T-helper 2 cell treated with Interferon-gamma antibody and Interleukin-4, amounts not matched to agents 5 μg/mL and 100 μg/mL, for 36 hours (primary cell): ENCODE measurements around the gene MSI2.

Source experiments
- DNase-seq: peaks from one replicate; pipeline ENCODE4 v3.0.0; 2021; ENCODE audit warnings: low spot score
- H3K27ac Mint-ChIP-seq: one replicate; pipeline ENCODE4 v1.8.0; 2021; ENCODE audit warnings: mild to moderate bottlenecking, mixed read lengths
- H3K27me3 Mint-ChIP-seq: one replicate; pipeline ENCODE4 v1.8.0; 2021; ENCODE audit warnings: low read depth, mixed read lengths
- H3K36me3 Mint-ChIP-seq: one replicate; pipeline ENCODE4 v1.8.0; 2021; ENCODE audit warnings: low read depth, mixed read lengths
- H3K4me1 Mint-ChIP-seq: one replicate; pipeline ENCODE4 v1.8.0; 2021; ENCODE audit warnings: low read depth, mixed read lengths
- H3K4me3 Mint-ChIP-seq: one replicate; pipeline ENCODE4 v1.8.0; 2022; ENCODE audit warnings: mild to moderate bottlenecking, moderate library complexity, mixed read lengths
- H3K9me3 Mint-ChIP-seq: one replicate; pipeline ENCODE4 v1.8.0; 2021; ENCODE audit warnings: mixed read lengths

The MSI2 gene

DNA sequence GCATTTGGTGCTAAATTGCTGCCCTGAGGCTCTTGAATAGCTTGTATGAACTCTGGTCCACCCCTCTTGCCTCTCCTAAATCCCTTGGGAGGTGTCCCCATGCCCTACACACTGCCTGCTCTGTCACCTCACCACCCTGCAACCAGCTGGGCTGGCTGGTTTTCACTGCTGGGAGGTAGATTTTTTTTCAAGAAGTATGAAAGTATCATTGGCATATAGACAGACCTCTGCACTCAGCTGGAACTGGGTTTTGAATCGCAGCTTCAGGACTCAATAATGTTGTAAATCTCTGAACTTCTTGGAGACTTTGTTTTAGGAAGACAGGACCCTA, 184.9 kb downstream of the MSI2 start:
- Mint-ChIP-seq H3K27me3 (no peaks in the 10 kb centered on the region), H3K27ac (peak overlapping the region; percentile 90), H3K9me3 (no peaks in the 10 kb centered on the region), H3K36me3 (peaks cover 15% of the 10 kb centered on the region), H3K4me1 (peaks cover 61% of the 10 kb centered on the region), H3K4me3 (peak overlapping the region; percentile 67)
- DNase-seq: no peak

- H3K27ac Mint-ChIP-seq: peak overlapping the region; percentile 90
- peaks cover 54% of the 10 kb centered on the region for H3K4me1 Mint-ChIP-seq
- H3K36me3 Mint-ChIP-seq: peaks cover 13% of the 10 kb centered on the region
- no peak for DNase-seq
- no peaks in the 10 kb centered on the region for H3K27me3 Mint-ChIP-seq
- no peaks in the 10 kb centered on the region for H3K9me3 Mint-ChIP-seq
- H3K4me3 Mint-ChIP-seq: peak overlapping the region; percentile 67
These were observed 186.1 kb downstream of the MSI2 start for GRCh38 chr17:57442401-57442823.

GRCh38 chr17:57442914-57443571, 186.7 kb downstream of the MSI2 start:
- Mint-ChIP-seq H3K27ac (peak overlapping the region; percentile 90), H3K4me3 (peak overlapping the region; percentile 46)

GRCh38 chr17:57443781-57444180, 187.5 kb downstream of the MSI2 start:
- H3K4me3 Mint-ChIP-seq: no peak overlapping the region

More at GRCh38 chr17:57442914-57443571, 186.7 kb downstream of the MSI2 start:
- Mint-ChIP-seq H3K4me1 (peaks cover 56% of the 10 kb centered on the region), H3K27me3 (no peaks in the 10 kb centered on the region), H3K36me3 (peaks cover 13% of the 10 kb centered on the region), H3K9me3 (no peaks in the 10 kb centered on the region)
- peak; percentile 49 for DNase-seq

DNA sequence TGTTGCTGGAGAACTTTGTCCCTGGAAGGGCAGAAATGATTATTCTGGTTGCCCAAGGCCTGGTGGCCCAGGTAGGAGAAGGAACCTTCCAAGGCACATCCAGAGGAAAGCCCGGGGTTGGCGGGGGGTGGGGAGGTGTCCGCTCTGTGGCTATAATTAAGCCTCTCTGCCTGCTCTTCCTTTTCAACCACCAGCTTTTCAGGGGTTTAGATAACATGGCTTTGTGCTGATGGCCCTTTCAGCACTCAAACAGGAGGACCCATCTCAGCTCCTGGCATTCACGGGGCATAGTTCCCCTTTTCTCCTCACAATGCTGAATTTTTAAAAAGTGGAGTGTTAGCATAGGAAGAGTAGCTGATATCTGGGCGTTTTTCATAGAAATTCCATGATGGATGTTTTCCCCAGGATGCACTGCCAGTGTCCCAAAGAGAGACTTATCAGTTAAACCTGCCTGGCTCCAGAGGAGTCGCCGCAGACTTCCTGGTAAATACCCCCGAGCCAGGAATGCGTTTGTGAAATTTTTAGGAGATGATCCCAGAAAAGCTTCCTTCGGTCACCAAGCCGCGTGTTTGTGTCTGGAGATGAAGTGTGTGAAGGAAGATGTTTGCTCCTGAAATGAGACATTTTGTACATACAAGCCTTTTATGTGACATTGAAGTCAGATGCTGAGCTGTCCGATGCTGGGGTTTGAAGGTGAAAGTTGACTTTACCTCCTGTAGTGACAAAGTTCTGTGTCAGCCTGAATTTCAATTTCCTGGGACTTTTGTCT, 188.5 kb downstream of the MSI2 start:
- Mint-ChIP-seq H3K27ac (no peak overlapping the region), H3K4me3 (no peak overlapping the region), H3K4me1 (peaks cover 49% of the 10 kb centered on the region), H3K36me3 (peaks cover 6% of the 10 kb centered on the region), H3K9me3 (no peaks in the 10 kb centered on the region), H3K27me3 (no peaks in the 10 kb centered on the region)
- DNase-seq: no peak

More at GRCh38 chr17:57443781-57444180, 187.5 kb downstream of the MSI2 start:
- Mint-ChIP-seq H3K27ac (peak overlapping the region; percentile 90), H3K9me3 (no peaks in the 10 kb centered on the region), H3K27me3 (no peaks in the 10 kb centered on the region), H3K4me1 (peaks cover 55% of the 10 kb centered on the region), H3K36me3 (peaks cover 13% of the 10 kb centered on the region)
- no peak for DNase-seq

- DNase-seq: no peak
- H3K4me1 Mint-ChIP-seq: peaks cover 41% of the 10 kb centered on the region
- peak overlapping the region; percentile 0 for H3K27ac Mint-ChIP-seq
- H3K36me3 Mint-ChIP-seq: peaks cover 6% of the 10 kb centered on the region
- H3K27me3 Mint-ChIP-seq: no peaks in the 10 kb centered on the region
- H3K9me3 Mint-ChIP-seq: no peaks in the 10 kb centered on the region
- H3K4me3 Mint-ChIP-seq: no peak overlapping the region
These were observed 189.6 kb downstream of the MSI2 start for GRCh38 chr17:57445772-57446472.

DNA sequence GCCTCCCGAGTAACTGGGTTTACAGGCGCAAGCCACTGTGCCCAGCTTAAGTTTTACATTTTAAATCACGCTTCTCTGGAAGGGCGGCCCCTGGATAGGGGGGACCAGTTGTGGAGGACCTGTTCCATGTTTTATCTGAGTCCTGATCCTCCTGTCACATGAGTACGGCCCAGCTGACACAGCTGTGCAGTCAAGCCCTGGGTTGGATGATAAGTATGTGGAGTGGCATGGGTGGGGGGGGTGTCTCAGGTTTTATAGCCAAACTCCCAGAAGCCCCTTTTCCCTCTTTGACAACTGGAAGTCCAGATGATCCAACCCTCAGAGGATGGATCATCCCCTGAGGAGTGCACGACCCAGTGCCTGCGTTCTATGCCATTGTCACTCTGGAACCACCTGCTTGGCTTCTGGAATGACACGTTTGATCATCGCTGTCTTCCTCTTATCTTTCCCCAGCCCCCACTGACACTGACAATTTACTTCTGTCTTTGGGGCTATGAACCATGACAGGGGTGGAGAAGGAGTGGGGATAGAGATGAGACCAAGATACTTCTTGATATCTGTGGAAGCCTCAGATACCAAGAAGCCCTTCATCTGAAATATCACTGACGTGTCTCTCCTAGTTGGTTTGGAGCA, 191.2 kb downstream of the MSI2 start:
- Mint-ChIP-seq H3K4me3 (no peak overlapping the region), H3K9me3 (no peaks in the 10 kb centered on the region), H3K36me3 (peaks cover 15% of the 10 kb centered on the region), H3K27ac (no peak overlapping the region), H3K27me3 (no peaks in the 10 kb centered on the region), H3K4me1 (peaks cover 41% of the 10 kb centered on the region)
- DNase-seq: no peak

GRCh38 chr17:57447990-57448758, 191.9 kb downstream of the MSI2 start:
- no peak overlapping the region for H3K4me3 Mint-ChIP-seq
- H3K27me3 Mint-ChIP-seq: no peaks in the 10 kb centered on the region
- H3K36me3 Mint-ChIP-seq: peaks cover 14% of the 10 kb centered on the region
- H3K9me3 Mint-ChIP-seq: no peaks in the 10 kb centered on the region
- no peak for DNase-seq
- peaks cover 37% of the 10 kb centered on the region for H3K4me1 Mint-ChIP-seq
- H3K27ac Mint-ChIP-seq: no peak overlapping the region

GRCh38 chr17:57448759-57449283, 192.5 kb downstream of the MSI2 start:
- H3K27ac Mint-ChIP-seq: no peak overlapping the region

GRCh38 chr17:57451191-57451590, 194.9 kb downstream of the MSI2 start:
- Mint-ChIP-seq H3K27ac (no peak overlapping the region), H3K4me3 (no peak overlapping the region), H3K27me3 (no peaks in the 10 kb centered on the region), H3K4me1 (peaks cover 49% of the 10 kb centered on the region), H3K9me3 (no peaks in the 10 kb centered on the region), H3K36me3 (peaks cover 21% of the 10 kb centered on the region)
- DNase-seq: no peak

More at GRCh38 chr17:57448759-57449283, 192.5 kb downstream of the MSI2 start:
- H3K27me3 Mint-ChIP-seq: no peaks in the 10 kb centered on the region
- H3K9me3 Mint-ChIP-seq: no peaks in the 10 kb centered on the region
- no peak for DNase-seq
- H3K4me3 Mint-ChIP-seq: no peak overlapping the region
- peaks cover 40% of the 10 kb centered on the region for H3K4me1 Mint-ChIP-seq
- H3K36me3 Mint-ChIP-seq: peaks cover 14% of the 10 kb centered on the region

GRCh38 chr17:57451643-57452042, 195.3 kb downstream of the MSI2 start:
- Mint-ChIP-seq H3K27me3 (no peaks in the 10 kb centered on the region), H3K4me1 (peaks cover 51% of the 10 kb centered on the region), H3K36me3 (peaks cover 24% of the 10 kb centered on the region), H3K9me3 (no peaks in the 10 kb centered on the region), H3K27ac (no peak overlapping the region), H3K4me3 (no peak overlapping the region)
- DNase-seq: no peak

- H3K27me3 Mint-ChIP-seq: no peaks in the 10 kb centered on the region
- H3K4me1 Mint-ChIP-seq: peaks cover 53% of the 10 kb centered on the region
- DNase-seq: no peak
- H3K36me3 Mint-ChIP-seq: peaks cover 26% of the 10 kb centered on the region
- no peaks in the 10 kb centered on the region for H3K9me3 Mint-ChIP-seq
- peak overlapping the region; percentile 32 for H3K4me3 Mint-ChIP-seq
- no peak overlapping the region for H3K27ac Mint-ChIP-seq
These were observed 197.6 kb downstream of the MSI2 start for GRCh38 chr17:57453841-57454425.

DNA sequence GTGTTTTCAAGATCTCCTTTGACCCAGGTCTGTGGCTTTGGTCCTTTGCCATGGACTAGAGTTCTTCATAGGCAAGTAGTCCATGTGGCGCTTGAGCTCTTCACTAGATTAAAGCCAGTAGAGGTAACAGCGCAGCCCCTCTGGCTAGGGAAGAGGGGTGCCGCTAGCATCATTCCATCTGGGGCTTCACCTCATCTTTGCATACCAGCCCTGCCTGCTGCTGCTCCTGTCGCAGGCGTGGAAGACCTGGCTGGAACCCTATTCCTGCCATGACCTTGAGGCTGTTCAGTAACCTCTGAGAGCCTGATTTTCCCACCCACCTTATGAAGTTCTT, 198.4 kb downstream of the MSI2 start:
- Mint-ChIP-seq H3K36me3 (peaks cover 26% of the 10 kb centered on the region), H3K27ac (peak overlapping the region; percentile 87), H3K27me3 (no peaks in the 10 kb centered on the region), H3K4me1 (peaks cover 58% of the 10 kb centered on the region), H3K4me3 (peak overlapping the region; percentile 75), H3K9me3 (no peaks in the 10 kb centered on the region)
- DNase-seq: no peak
